Stimulated activated CD4-positive, alpha-beta T cell treated with anti-CD3 and anti-CD28 coated beads, Interleukin-1b, Interleukin-23, amount 100 ng/mL, for 1 hour (primary cell): ENCODE results near the gene SLCO2A1.

Experiments used
- DNase-seq, 2 donors: peaks; one replicate each; pipeline ENCODE4 v3.0.0-alpha.2; 2020; ENCODE audit warnings: low read depth in 2 of 2

The SLCO2A1 gene

DNA sequence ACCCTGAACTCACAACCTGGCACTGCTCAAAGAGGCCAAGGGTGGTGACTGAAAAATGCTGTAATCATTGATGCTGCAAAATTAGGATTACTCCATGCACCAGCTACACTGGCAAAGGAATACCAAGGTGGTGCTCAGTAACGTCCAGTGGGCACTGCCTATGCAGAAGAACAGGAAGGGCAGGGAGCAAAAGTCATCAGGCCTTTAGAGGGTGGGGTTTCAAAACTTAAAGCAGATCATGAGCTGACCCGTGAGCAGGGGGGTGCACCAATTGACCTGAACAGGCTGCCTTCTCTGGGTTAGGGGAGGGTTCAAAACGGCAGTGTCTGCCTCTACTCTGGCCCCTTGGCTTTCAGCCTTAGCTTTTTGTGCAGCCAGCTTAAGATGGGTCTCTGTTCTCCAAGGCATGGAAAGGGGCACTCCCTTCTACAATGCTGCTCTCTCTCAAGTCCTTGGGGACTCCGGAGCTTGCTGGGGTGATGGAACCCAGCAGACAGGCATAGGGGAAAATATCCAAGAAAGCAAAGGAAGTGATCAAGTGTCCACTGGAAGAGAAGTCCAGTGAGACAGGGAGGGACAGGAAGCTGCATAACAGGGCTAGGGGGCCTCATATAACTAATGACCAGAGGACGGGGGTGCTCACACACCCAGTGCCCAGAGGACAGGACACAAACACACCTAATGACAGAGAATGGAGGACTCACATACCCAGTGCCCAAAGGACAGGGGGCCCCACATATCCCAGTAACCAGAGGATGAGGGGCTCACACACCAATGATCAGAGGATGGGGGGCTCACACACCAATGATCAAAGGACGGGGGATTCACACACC, 145.5 kb downstream of the SLCO2A1 start:
- no peak for DNase-seq

DNA sequence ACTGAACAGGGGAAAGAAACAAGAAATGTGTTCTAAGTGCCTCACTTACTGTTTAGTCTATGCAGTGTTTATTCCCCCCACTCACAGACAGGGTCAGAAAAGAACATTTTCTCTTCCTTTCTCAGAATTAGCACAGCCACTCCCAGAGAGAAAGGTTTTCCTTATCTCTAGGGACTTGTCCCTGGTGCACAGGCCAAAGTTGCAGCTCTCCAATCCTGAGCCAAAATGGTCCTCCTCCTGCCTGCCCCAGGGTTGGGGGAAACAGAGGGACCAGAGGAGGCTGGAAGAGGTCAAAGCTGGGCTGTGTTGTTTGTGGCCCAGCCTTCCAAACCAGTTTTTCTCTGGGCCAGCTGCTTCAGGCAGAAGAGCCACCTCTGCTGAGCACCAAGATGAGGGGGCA, 146.1 kb downstream of the SLCO2A1 start:
- DNase-seq, result no peak

DNA sequence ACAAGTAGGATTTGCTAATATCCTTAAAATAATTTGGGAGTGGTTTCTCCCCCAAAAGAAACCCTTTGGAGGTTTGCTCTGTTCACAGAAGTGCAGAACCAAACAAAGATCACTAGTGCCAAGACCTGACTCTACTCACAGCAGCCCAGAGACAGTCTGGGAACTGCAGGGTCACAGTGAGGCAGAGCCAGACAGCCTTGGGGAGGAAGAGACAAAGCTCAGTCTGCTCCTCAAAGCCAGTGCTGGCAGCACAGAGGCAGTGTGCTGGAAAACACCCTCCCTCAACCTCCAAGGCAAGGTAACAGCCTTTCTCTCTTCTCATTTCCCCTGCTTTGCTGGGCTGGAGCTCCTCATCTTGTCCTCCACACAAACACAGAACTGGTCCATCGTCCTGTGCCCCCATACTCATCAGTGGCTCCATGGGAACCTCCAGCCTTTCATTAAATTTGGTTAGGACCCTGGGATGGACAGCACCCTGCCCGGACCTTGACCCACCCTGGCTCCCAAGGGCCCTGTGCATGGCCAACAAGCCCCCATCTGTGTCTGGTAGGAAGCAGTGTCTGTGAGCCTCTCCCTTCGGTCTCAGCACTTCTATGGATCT, 146.6 kb downstream of the SLCO2A1 start:
- no peak for DNase-seq

DNA sequence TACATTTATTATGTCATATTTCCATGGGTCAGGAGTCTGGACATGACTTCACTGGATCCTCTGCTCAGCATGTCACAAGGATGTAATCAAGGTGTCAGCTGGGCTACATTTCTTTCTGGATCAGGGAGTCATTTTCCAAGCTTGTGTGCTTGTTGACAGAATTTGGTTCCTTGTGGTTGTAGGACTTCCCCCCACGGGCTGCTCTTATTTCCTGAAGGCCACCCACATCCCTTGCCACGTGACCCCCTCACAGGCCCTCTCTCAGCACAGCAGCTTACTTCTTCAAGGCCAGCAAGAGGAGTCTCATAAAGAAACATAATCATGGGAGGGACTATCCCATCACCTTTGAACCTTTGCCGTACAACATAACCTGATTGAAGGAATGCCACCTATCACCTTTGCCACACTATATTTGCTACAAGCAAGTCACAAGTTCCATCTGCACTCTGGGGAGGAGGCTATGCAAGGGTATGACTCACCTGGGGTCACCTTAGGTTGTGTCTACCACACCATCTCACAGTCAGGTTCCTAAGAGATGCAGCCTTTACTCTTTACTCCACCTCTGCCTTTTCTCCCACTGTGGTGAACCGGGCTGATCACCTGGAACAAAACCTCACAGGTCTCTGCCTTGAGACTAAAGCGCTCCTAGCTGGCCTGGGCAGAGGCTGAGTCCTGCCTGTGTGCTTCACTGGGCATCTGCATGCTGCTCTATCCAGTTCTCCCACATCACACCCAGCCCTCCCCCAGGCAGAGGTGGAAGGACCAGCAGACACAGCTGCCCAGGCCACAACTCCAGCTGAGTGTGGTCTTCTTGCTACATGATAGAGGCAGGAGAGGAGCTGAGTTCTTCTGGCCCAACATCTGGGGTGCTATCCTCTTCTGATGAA, 147.5 kb downstream of the SLCO2A1 start:
- DNase-seq, result no peak

DNA sequence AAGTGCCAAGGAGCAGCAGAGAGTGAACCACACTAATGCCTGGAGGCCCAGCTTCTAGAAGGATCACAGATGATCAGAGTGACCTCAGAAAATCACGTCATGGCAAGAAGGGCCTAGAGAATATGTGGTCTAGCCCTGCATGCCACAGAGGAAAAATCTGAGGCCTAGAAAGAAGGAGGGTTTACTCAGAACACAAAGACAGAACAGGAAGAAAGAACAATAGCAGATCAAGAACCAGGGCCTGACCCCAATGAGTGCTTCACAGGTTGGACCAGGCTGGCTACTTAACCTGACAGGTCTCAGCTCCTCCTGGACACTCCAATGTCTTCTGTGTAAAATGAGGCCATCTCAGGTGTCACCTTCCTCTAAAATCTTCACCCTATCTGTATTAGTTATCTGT, 148.2 kb downstream of the SLCO2A1 start:
- no peak for DNase-seq

DNA sequence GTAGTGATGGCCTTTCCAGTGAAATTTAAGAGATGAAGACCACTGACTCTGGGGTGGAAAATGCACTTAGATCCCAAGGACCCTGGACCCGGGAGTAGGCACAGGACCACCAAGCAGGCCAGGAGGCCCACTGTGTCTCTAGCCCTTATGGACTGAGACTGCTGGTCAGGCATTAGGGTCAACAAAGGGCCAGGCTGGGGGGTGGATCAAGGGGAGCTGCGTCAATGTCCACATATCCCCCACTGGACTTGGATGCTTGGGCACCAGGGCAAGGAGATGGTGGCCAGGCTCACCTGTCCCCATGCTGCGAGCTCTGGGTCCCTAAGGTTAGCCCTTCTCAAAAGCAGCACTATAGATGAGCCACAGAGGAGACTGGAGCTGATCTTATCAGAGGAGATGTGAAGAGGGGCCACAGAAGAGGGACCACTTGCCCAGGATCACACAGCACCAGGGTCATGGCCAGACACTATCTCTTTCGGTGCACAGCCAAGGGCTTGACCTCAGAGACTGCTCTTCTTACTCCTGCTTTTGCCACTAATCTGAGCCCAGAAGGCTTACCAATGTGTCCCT, 148.8 kb downstream of the SLCO2A1 start:
- DNase-seq, result no peak

DNA sequence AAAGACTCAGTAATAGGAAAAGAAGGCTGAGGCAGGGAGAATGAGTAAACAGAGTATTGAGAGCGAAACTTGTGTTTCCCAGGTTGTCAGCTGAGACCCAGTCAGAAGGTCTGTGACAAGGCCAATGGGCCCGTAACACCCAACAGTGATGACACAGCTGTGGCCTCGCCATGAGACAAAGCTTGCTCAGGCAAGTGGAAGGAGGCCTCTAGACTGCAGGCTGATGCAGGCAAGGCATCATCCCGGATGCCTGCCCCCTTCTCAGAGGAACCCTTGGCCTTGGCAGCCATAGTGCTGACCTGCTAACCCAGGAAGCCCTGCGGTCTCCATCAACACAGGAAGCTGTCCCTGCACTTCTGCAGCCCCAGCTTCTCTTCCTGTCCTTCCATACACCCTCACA, 149.4 kb downstream of the SLCO2A1 start:
- DNase-seq, result no peak

DNA sequence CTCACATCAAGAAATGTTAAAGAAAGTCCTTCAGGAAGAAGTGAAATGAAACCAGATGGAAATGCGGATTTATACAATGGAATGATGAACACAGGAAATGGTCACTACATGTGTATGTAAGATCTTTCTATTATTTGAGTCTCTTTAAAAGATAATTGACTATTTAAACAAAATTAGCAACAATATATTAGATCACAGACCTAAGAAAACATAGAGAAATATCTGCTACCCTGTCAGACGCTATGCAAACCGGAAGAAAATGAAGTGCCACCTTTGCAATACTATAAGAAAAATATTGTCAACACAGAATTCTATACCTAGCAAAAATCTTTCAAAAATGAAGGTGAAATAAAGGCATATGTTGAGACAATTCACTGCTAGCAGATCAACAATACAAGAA, 151.2 kb downstream of the SLCO2A1 start:
- DNase-seq, result no peak
